Endothelial cell of umbilical vein (primary cell): ENCODE data around the gene FOXP1. TPM values are rescaled to one million over a fixed set of nuclear protein-coding genes. Genes with fewer than 3 reads are reported as not detected.

Experiments
- BruUV-seq: library from RNA; stranded (reverse); fragments of 400-500 nt; replicated peaks from 2 replicates; lab custom pipeline; 2021; lab: Mats Ljungman, UMichigan
- CTCF ChIA-PET: fragments of 300-600, 350-600 bp; sonication (Branson Sonifier 250); formaldehyde crosslinking; loops from one replicate; lab custom pipeline; 2021; ENCODE audit warnings: antibody characterized with exemption, inconsistent platforms; lab: Charles Lee
- POLR2A ChIA-PET: fragments of 300-600, 350-600 bp; sonication (Branson Sonifier 250); formaldehyde crosslinking; loops from one replicate; lab custom pipeline; 2021; ENCODE audit warnings: antibody characterized with exemption, inconsistent platforms; lab: Charles Lee
- DNase-seq: peaks from one replicate; pipeline ENCODE4 v3.0.0-alpha.2; 2011; ENCODE audit warnings: low read depth, low spot score
- FAIRE-seq: peaks from 2 replicates; lab custom pipeline; 2011; peaks lifted over from hg19 to GRCh38; lab: Jason Lieb, UNC
- H2AFZ ChIP-seq: 2 replicates; pipeline ENCODE4 v1.6.0; 2012; ENCODE audit warnings: low read depth, low read length, control low read depth, inconsistent platforms
- H3K27ac ChIP-seq: 2 replicates; pipeline ENCODE4 v1.5.1; 2011; ENCODE audit warnings: low read depth, mild to moderate bottlenecking, control low read depth, low read length, moderate library complexity; ENCODE audit not compliant: insufficient read depth
- H3K27me3 ChIP-seq, 2 experiments: 2 replicates each; pipeline versions ENCODE4 v1.6.0 to v1.6.1; 2011; ENCODE audit warnings: low read length in 2 of 2, mixed read lengths in 1 of 2; ENCODE audit not compliant: control insufficient read depth in 2 of 2, insufficient read depth in 2 of 2
- H3K36me3 ChIP-seq, 2 experiments: 2 replicates in 1 of 2; 3 replicates in 1 of 2; pipeline ENCODE4 v1.5.1; 2011; ENCODE audit warnings: low read length in 2 of 2, mild to moderate bottlenecking in 1 of 2, moderate library complexity in 1 of 2; ENCODE audit not compliant: control insufficient read depth in 2 of 2, insufficient read depth in 2 of 2; ENCODE audit errors: extremely low read depth in 1 of 2
- H3K4me1 ChIP-seq: 3 replicates; pipeline ENCODE4 v1.5.1; 2011; ENCODE audit warnings: mild to moderate bottlenecking, low read length; ENCODE audit not compliant: control insufficient read depth, insufficient read depth; ENCODE audit errors: extremely low read depth
- H3K4me2 ChIP-seq: 2 replicates; pipeline ENCODE4 v1.6.1; 2011; ENCODE audit warnings: low read length, control low read depth, mixed read lengths; ENCODE audit not compliant: insufficient read depth
- H3K4me3 ChIP-seq, 3 experiments: fragments of 200-600 bp in 1 of 3; sonication (generic), shearing (Covaris generic) in 1 of 3; replicated peaks in 1 of 3; 2 replicates each; pipeline ENCODE4 v1.5.1; 2011 to 2016; ENCODE audit warnings: control low read depth in 3 of 3, low read length in 3 of 3, mild to moderate bottlenecking in 2 of 3, inconsistent platforms in 1 of 3, low read depth in 1 of 3, moderate library complexity in 1 of 3; ENCODE audit not compliant: insufficient read depth in 1 of 3
- H3K79me2 ChIP-seq: 2 replicates; pipeline ENCODE4 v1.6.0; 2012; ENCODE audit warnings: low read length, inconsistent platforms; ENCODE audit not compliant: control insufficient read depth, insufficient read depth
- H3K9ac ChIP-seq: replicated peaks from 2 replicates; pipeline ENCODE3; 2011; ENCODE audit warnings: low read length, control low read depth; ENCODE audit not compliant: insufficient read depth; ENCODE audit errors: extremely low read depth
- H3K9me1 ChIP-seq: replicated peaks from 3 replicates; pipeline ENCODE4 v1.6.0; 2011; ENCODE audit warnings: mild to moderate bottlenecking, low read length; ENCODE audit not compliant: control insufficient read depth, insufficient read depth; ENCODE audit errors: extremely low read depth
- H3K9me3 ChIP-seq: replicated peaks from 2 replicates; pipeline ENCODE4 v1.5.1; 2012; ENCODE audit warnings: low read length, inconsistent platforms; ENCODE audit not compliant: control insufficient read depth, insufficient read depth
- H4K20me1 ChIP-seq: replicated peaks from 2 replicates; pipeline ENCODE3; 2011; ENCODE audit warnings: mild to moderate bottlenecking, low read length; ENCODE audit not compliant: control insufficient read depth, insufficient read depth; ENCODE audit errors: extremely low read depth
- EZH2 ChIP-seq: IDR thresholded peaks from 2 replicates; pipeline ENCODE4 v1.6.1; 2012; ENCODE audit warnings: borderline replicate concordance, low read depth, mild to moderate bottlenecking, moderate library complexity, low read length, inconsistent platforms; ENCODE audit not compliant: severe bottlenecking
- FOS ChIP-seq: IDR thresholded peaks from 2 replicates; pipeline ENCODE4 v1.6.1; 2011; ENCODE audit warnings: mild to moderate bottlenecking, low read length, moderate library complexity, borderline replicate concordance; ENCODE audit not compliant: insufficient read depth
- GATA2 ChIP-seq: IDR thresholded peaks from 2 replicates; pipeline ENCODE4 v1.7.0; 2011; ENCODE audit warnings: low read depth, mild to moderate bottlenecking, moderate library complexity, mixed read lengths, low read length; ENCODE audit not compliant: insufficient read length, insufficient read depth
- JUN ChIP-seq: IDR thresholded peaks from 2 replicates; pipeline ENCODE4 v1.6.1; 2011; ENCODE audit warnings: borderline replicate concordance, low read depth; ENCODE audit not compliant: insufficient read length, insufficient read depth
- MAX ChIP-seq: IDR thresholded peaks from 2 replicates; pipeline ENCODE4 v1.6.1; 2011; ENCODE audit not compliant: insufficient read depth, insufficient read length
- MYC ChIP-seq: IDR thresholded peaks from one replicate; pipeline ENCODE4 v1.6.1; 2011; ENCODE audit warnings: mild to moderate bottlenecking, low read depth, low read length
- POLR2A ChIP-seq: IDR thresholded peaks from 2 replicates; pipeline ENCODE4 v1.6.1; 2012; ENCODE audit warnings: low read depth, mild to moderate bottlenecking, control low read depth, low read length
- POLR2AphosphoS5 ChIP-seq: IDR thresholded peaks from 2 replicates; pipeline ENCODE4 v1.6.1; 2012; ENCODE audit warnings: low read depth, mild to moderate bottlenecking, control low read depth, low read length, moderate library complexity; ENCODE audit not compliant: insufficient read depth
- dilution Hi-C: fragments of 300-500 bp; cut with MboI; formaldehyde crosslinking; loops from one replicate; pipeline ENCODE4 v1.15.0; 2019; ENCODE audit warnings: low sequenced_read_pairs; ENCODE audit not compliant: extremely low pct_ligation_motif_present
- intact Hi-C: fragments of 100-400 bp; cut with micrococcal nuclease; formaldehyde crosslinking; loops from one replicate; pipeline ENCODE4 v1.10.0; 2022
- polyA plus RNA-seq, 4 experiments: library from polyadenylated mRNA; depleted of rRNA in 3 of 4; stranded (reverse) in 3 of 4; unstranded in 1 of 4; fragments of >200 nt; gene quantifications; 2 replicates each; pipeline versions ENCODE4 v1.2.1 to v1.2.3, GENCODE V29; 2011 to 2012; ENCODE audit warnings: missing spikeins in 1 of 4
- total RNA-seq: library from RNA; stranded (reverse); gene quantifications from 2 replicates; pipeline ENCODE4 v1.2.3, GENCODE V29; 2021
- TF ChIP-seq, protein P1 (sequence below), 2 donors: IDR thresholded peaks; 1 replicate in 1 of 2; 2 replicates in 1 of 2; pipeline ENCODE4 v1.5.1; 2011; ENCODE audit warnings: low read length in 2 of 2, mild to moderate bottlenecking in 2 of 2, moderate library complexity in 2 of 2, control low read depth in 1 of 2, inconsistent platforms in 1 of 2, low read depth in 1 of 2; ENCODE audit not compliant: insufficient read depth in 1 of 2; ENCODE audit errors: extremely low read depth in 1 of 2

The FOXP1 gene
- total and polyA plus RNA-seq, 2 donors (not counting 3 experiments of a cell fraction or from before 2014, with no cell fraction given), result 41.0 to 107 TPM

DNA sequence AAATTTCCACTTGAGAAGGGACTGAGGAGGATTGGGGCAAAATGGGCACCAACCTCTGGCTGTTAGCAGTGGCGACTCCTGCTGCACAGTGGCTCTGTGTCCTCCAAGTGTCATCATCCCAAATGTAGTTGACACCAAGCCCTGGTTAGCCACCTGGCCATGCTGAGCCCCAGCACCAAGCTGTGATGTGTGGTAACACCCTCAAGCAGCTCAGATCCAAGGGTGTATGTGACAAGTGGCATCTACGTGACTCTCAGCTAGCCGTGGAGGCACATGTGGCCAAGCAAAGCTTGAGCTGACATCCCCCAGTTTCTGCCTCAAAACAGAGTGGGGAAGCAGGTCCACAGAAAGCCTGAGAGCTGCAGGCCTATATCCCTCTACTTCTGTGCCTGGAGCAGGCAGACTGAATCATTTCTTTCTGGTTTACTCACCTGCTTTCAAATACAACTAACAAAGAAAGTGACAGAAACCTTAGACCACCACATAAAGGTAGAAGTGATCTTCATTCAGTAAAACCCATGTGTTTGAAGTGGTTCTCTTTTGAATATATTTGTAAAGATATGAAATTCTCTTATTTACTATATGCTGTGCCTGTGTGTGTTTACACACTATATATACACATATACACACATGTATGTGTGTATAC, 40.0 kb downstream of the FOXP1 start:
- FAIRE-seq (no peak), DNase-seq (no peak)
- no peak overlapping the region for H3K4me2 ChIP-seq
- no peak overlapping the region for H3K4me3 ChIP-seq
- no peaks in the 10 kb centered on the region for H3K9me3 ChIP-seq
- H3K79me2 ChIP-seq, result no peaks in the 10 kb centered on the region
- intact Hi-C loops, result no loop called here
- H3K27me3 ChIP-seq, result no peaks in the 10 kb centered on the region
- TF ChIP-seq, protein P1, sequence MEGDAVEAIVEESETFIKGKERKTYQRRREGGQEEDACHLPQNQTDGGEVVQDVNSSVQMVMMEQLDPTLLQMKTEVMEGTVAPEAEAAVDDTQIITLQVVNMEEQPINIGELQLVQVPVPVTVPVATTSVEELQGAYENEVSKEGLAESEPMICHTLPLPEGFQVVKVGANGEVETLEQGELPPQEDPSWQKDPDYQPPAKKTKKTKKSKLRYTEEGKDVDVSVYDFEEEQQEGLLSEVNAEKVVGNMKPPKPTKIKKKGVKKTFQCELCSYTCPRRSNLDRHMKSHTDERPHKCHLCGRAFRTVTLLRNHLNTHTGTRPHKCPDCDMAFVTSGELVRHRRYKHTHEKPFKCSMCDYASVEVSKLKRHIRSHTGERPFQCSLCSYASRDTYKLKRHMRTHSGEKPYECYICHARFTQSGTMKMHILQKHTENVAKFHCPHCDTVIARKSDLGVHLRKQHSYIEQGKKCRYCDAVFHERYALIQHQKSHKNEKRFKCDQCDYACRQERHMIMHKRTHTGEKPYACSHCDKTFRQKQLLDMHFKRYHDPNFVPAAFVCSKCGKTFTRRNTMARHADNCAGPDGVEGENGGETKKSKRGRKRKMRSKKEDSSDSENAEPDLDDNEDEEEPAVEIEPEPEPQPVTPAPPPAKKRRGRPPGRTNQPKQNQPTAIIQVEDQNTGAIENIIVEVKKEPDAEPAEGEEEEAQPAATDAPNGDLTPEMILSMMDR (IDR thresholded peaks at IDR 0.05; ENCODE audit: extremely low read depth in 1 of 2, insufficient read depth in 1 of 2, low read depth in 1 of 2, low read length in 2 of 2), result no peak
- no peak for TF ChIP-seq EZH2
- TF ChIP-seq POLR2AphosphoS5, result no peak
- no peak for TF ChIP-seq GATA2
- TF ChIP-seq FOS, result no peak
- no peak for TF ChIP-seq MYC
- TF ChIP-seq JUN, result no peak
- no peak for TF ChIP-seq POLR2A
- TF ChIP-seq MAX, result no peak
- POLR2A ChIA-PET, result no interaction called here
- H3K9ac ChIP-seq, result no peak overlapping the region
- BruUV-seq, result no TSS peak
- no peaks in the 10 kb centered on the region for H4K20me1 ChIP-seq
- H3K36me3 ChIP-seq, result no peaks in the 10 kb centered on the region
- dilution Hi-C loops, result no loop called here
- H2AFZ ChIP-seq, result no peak overlapping the region
- CTCF ChIA-PET, result interaction anchor here (1.1 to 1.4 kb wide), 2 partner anchors 138 to 993 kb away, joined by 3 read pairs; no protein-coding TSS in a partner anchor
- H3K4me1 ChIP-seq, result peaks cover 23% of the 10 kb centered on the region
- no peak overlapping the region for H3K27ac ChIP-seq
- no peaks in the 10 kb centered on the region for H3K9me1 ChIP-seq
